GM18519 (cell line): ENCODE data around the gene HMOX1.
A peak's percentile ranks its signal among the peaks of the same experiment; 100 is the strongest.
"Not testable (repeated sequence)": the region's sequence is repeated elsewhere in the genome, so short reads cannot be mapped to it uniquely, and the experiment has no call there.

Experiments used
- ATAC-seq: cut with Tn5 transposase; IDR thresholded peaks from one replicate; pipeline ENCODE4 v1.9.1; 2021; ENCODE audit warnings: mild to moderate bottlenecking, moderate library complexity; ENCODE audit not compliant: unreplicated experiment, low FRiP score

The HMOX1 gene

DNA sequence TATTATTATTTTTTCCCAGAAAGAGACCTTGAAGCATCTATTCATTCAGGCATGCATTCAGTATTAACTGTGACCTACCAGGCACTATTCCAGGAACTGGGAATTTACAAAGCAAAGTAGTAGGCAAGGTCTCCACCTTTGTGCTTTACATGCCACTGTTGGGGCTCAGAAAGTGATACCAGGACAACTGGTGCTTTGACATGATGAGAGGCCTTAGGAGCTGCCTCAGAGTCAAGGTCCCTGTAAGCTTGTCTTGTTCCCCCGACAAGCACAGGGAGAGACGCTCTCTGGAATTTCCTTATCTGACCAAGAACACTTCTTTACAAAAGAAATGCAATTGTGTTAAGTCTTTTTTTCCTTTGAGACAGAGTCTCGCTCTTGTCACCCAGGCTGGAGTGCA is 2.3 kb upstream of the HMOX1 start:
- ATAC-seq = no peak

GRCh38 chr22:35379146-35379993 is 1.5 kb upstream of the HMOX1 start:
- no peak for ATAC-seq

GRCh38 chr22:35380013-35380412 is 883 bp upstream of the HMOX1 start:
- ATAC-seq = no peak

DNA sequence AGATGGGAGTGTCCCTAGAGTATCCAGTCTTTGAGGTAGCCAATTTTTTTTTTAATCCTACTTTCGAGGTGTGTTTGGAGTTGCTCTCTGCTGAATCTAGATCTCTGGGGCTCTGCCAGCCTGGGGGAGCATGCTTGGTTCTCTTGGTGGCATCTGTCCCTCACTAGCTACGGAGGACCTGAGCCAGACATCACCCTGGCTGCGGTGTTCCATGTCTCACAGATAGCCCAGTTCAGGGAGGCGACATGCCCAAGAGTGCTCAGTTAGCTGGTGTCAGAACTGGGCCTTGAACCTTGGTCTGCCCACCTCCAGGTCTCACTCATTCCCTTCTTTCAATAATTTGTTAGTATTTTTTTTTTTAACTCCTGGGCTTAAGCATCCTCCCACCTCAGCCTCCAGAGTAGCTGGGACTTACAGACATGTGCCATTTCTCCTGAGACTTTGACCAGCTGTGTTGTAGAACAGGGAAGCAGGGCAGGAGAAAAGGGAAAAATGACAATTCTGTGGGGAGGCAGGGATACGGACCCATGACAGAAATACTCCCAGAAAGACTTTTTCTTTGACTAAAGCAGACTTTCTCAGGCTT is 621 bp downstream of the HMOX1 start:
- ATAC-seq = no peak

- ATAC-seq = no peak
Observed at GRCh38 chr22:35383679-35384071, 2.8 kb downstream of the HMOX1 start.

- no peak for ATAC-seq
Observed at GRCh38 chr22:35384527-35384926, 3.6 kb downstream of the HMOX1 start.

GRCh38 chr22:35384975-35385588 is 4.2 kb downstream of the HMOX1 start:
- ATAC-seq = no peak

GRCh38 chr22:35386670-35387288 is 5.9 kb downstream of the HMOX1 start:
- ATAC-seq = no peak

- no peak for ATAC-seq
Observed at GRCh38 chr22:35390933-35391332, 10.0 kb downstream of the HMOX1 start.

DNA sequence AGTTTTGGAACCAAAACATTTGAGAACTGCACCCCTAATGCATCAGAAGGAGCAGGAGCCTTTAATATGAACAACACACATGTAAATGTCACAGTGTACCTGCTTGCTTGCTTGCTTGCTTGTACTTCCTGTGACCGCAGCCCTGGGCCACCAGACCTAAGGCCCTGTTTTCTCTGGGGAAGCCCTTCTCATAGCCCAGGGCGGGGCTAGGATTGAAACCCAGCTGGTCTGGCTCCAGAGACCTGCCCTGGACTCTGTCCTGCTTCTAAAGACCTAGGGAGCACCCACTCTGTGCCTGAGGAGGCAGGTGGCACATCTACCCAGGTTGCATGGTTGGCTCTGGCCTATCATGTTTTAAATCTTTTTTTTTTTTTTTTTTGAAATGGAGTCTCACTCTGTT is 11.5 kb downstream of the HMOX1 start:
- ATAC-seq = no peak

GRCh38 chr22:35393116-35394010 is 12.5 kb downstream of the HMOX1 start:
- no peak for ATAC-seq

- no peak for ATAC-seq
Observed at GRCh38 chr22:35394011-35394312, 13.1 kb downstream of the HMOX1 start.

DNA sequence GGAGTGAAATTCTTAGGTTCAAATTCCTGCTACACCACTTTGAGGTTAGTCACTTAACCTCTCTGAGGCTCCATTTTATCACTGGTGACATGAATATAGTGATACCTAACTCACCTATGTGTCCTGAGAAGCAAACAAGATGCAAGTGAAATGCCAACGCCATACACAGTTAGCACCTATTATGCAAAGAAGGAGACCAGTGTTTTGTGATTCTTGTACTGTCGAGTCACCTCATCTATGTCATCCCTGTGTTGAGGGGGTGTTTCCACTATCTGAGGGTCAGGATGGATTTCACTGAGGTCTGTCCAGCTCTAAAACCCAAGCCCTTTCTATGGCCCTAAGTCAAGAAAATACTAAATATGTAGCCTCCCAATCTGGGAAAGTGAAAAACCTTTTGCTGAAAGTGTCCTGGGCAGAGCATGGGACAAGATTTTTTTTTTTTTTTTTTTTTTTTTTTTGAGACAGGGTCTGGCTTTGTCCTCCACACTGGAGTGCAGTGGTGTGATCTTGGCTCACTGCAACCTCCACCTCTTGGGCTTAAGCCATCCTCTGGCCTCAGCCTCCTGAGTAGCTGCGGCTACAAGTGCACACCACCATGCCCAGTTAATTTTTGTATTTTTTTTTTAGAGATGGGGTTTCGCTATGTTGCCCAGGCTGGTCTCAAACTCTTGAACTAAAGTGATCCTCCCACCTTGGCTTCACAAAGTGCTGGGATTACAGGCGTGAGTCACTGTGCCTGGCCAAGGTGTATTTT is 14.1 kb downstream of the HMOX1 start:
- no peak for ATAC-seq

GRCh38 chr22:35396622-35397021 is 15.7 kb downstream of the HMOX1 start:
- not testable (repeated sequence) for ATAC-seq

DNA sequence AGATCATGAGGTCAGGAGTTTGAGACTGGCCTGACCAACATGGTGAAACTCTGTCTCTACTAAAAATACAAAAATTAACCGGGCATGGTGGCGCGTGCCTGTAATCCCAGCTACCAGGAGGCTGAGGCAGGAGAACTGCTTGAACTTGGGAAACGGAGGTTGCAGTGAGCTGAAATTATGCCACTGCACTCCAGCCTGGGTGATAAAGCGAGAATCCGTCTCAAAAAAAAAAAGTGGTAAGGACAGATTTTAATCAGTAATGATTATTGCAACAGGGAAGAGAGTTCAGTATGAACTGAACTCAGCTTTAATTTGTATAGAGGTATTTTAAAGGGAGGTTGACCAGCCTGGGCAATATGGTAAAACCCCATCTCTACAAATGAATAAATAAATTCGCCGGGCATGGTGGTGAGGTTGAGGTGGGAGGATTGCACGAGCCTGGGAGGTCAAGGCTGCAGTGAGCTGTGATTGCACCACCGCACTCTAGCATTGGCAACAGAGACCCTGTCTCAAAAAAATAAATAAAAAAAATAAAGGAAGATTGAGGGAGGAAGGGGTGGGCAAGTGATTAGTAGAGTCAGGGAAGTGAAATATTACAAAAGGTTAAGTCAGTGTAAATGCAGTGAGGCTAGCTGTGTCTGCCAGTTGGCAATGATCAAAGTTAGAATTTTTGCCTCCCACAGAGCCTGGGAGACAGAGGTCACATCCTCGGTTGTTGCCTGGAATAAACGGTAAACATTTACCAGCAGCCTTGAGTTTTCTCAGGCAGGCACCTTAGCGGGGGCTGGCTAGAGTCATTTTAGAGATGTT is 16.4 kb downstream of the HMOX1 start:
- ATAC-seq = no peak

- ATAC-seq = no peak
Observed at GRCh38 chr22:35398591-35398973, 17.7 kb downstream of the HMOX1 start.

- no peak for ATAC-seq
Observed at GRCh38 chr22:35399114-35399677, 18.3 kb downstream of the HMOX1 start.

DNA sequence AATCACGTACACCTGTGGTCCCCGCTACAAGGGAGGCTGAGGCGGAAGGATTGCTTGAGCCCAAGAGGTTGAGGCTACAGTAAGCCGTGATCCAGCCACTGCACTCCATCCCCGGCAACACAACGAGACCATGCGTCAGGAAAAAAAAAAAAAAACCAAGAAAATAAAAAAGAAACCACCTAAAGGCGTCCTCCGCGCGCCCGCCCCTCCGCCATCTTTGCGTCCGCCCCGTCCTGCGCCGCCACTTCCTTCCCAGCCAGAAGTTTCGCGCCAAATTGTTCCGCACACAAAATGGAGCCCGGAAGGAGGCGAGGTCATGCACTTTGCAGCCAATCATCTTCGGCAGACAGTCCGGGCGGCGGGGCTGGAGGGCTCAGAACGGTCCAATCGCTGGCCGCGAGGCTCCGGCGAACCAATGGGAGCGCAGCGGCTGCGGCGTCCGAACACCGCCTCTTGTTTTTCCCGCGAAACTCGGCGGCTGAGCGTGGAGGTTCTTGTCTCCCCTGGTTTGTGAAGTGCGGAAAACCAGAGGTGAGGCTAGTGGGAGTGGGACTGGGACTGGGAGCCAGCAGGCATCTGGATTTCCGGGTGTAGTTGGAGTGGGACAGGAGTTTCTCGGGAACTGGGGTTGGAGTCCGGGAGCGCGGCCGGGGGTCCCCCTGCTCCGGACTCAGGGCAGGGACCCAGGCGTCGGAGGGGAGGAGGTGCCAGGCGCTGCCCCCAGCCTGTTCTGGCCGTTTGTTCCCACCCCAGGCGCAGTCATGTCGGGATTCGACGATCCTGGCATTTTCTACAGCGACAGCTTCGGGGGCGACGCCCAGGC is 19.0 kb downstream of the HMOX1 start, which contains the start of gene MCM5:
Gene MCM5 (plus strand): TSS at position 463 of the 823 bp plus-strand sequence. CDS start 299 bp downstream, at position 762.
- peak; percentile 80 for ATAC-seq
